H54 (cell line): ENCODE data around the gene GRIK5.

Source experiments
- DNase-seq: peaks from one replicate; pipeline ENCODE4 v3.0.0; 2011; ENCODE audit warnings: low spot score, mixed read lengths; ENCODE audit not compliant: insufficient read length
- FAIRE-seq: peaks from 3 replicates; lab custom pipeline; 2011; peaks lifted over from hg19 to GRCh38; lab: Jason Lieb, UNC
- POLR2A ChIP-seq: IDR thresholded peaks from 2 replicates; pipeline ENCODE4 v1.6.1; 2011; ENCODE audit warnings: low read depth, mild to moderate bottlenecking, low read length

The GRIK5 gene, protein sequence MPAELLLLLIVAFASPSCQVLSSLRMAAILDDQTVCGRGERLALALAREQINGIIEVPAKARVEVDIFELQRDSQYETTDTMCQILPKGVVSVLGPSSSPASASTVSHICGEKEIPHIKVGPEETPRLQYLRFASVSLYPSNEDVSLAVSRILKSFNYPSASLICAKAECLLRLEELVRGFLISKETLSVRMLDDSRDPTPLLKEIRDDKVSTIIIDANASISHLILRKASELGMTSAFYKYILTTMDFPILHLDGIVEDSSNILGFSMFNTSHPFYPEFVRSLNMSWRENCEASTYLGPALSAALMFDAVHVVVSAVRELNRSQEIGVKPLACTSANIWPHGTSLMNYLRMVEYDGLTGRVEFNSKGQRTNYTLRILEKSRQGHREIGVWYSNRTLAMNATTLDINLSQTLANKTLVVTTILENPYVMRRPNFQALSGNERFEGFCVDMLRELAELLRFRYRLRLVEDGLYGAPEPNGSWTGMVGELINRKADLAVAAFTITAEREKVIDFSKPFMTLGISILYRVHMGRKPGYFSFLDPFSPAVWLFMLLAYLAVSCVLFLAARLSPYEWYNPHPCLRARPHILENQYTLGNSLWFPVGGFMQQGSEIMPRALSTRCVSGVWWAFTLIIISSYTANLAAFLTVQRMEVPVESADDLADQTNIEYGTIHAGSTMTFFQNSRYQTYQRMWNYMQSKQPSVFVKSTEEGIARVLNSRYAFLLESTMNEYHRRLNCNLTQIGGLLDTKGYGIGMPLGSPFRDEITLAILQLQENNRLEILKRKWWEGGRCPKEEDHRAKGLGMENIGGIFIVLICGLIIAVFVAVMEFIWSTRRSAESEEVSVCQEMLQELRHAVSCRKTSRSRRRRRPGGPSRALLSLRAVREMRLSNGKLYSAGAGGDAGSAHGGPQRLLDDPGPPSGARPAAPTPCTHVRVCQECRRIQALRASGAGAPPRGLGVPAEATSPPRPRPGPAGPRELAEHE

DNA sequence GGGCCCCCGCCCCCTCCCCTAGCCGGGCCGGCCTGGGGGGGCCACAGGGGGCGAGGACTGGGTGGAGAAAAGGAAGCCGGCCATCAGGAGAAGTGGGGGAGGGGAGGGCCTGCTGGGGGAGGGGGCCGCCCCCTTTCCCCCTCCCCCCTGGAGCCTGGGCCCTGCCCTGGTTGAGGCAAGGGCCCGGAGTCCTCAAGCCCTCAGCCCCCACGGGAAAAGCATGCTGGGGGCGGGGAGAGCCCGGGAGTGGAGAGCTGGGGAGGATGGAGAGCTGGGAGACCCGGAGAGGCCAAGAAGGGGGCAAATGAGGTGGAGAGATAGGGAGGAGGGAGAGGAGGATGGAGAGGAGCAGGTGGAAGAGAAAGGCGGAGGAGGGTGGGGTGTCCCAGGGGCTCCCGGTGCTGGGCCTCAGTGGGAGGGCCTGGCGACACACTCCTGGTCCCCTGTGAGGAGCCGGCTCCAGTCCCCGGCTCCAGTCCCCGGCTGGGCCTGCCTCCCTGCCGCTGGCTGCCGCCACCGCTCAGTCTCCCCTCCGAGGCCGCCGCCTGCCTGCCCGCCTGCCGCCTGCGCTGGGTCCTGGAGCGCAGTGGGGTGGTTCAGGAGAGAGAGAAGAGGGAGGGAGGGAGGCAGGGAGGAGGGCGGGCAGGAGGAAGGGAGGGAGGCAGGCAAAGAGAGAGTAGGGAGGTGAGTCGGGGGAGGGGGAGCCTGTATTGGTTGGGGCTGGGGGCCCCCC, at the start of gene GRIK5:
Gene GRIK5 (minus strand): TSS at position 588 of the 733 bp plus-strand sequence. CDS start 4,436 bp downstream, outside the sequence.
- no peak for FAIRE-seq
- TF ChIP-seq POLR2A, result no peak

DNA sequence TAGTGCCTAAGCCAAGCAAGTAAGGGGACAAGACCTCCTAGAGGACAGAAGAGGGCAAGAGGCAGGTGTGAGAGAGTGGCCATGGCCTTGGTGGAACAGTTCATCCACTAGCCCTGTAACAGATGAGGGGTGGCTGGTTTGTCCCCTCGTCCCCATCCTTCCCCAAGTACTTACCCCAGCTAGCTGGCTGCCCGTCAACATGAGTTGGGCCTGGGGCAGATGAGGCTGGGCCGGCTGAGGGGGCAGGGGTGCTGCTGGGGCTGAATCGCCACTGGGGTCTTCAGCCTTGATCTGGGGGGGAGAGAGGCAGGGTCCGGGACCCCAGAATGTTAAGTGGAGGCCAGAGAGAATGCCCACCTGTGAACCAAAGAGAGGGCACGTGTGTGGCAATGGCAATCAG, 47.1 kb upstream of the GRIK5 start:
- FAIRE-seq (no peak), DNase-seq (no peak)
- TF ChIP-seq POLR2A, result no peak

More for the DNA sequence above, at the start of gene GRIK5:
- DNase-seq, result no peak

DNA sequence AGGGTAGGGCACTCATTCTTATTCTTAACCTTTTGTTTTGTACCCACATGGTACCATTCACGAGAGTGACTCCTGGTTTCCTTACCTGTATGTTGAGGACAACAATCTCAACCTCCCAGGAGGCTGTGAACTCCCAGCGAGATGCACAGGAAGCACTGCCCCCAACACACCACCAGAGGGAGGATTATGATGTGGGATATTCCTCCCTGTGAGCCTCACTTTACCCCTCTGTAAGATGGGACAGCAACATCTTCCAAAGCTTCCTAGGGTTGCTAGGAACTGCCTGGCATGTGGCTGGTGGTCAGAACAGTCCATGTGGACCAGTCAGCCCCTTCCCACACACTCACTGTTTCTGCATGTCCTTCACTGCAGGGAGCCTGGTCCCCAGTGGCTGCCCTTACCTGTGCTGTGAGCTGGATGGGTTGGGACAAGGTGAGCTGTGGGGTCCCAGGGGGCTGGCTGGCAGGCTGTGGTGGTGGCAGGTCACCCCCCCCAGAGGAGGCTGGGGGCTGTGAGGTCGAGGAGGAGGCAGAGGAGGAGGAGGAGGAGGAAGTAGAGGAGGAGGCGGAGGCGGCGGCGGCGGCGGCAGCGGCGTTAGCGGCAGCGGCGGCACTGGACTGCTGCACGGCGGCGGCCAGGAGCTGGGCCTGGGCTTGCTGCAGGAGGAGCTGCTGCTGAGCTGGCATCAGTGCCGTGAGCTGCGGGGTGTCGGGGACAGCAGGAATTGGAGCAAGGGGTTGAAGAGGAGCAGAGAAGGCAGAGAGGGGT, 46.5 kb upstream of the GRIK5 start:
- FAIRE-seq (no peak), DNase-seq (no peak)
- TF ChIP-seq POLR2A, result no peak

DNA sequence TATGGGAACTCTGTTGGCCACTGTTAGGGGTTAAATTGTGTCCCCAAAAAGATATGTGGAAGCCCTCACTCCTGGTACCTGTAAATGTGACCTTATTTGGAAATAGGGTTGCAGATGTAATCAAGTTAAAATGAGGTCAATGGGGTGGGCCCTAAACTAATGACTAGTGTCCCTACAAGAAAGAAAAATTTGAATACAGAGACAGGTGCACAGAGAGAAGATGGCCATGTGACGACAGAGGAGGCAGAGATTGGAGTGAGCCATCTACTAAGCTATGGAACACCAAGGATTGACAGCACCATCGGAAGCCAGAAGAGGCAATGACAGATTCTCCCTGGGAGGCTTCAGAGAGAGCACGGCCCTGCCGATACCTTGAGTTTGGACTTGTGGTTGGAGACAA, 45.7 kb upstream of the GRIK5 start:
- DNase-seq (no peak), FAIRE-seq (no peak)
- no peak for TF ChIP-seq POLR2A

DNA sequence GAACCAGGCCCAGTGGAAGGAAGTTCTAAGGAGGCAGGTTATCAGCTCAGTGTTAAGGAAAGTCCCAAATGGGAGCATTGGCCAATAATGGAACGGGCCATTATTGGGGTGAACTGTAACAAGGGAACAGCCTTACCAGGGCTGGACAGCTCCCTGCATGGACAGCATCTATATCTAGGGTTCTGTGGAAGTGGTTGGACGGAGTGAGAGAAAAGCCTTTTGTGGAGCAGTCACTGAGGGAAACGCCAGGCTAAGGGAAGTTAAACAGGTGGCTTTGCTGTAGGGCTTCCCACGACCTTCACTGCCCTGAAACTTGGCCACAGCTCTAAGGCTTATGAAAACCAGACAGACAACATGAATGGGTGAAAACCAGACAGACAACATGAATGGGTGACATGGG, 45.2 kb upstream of the GRIK5 start:
- no peak for TF ChIP-seq POLR2A
- FAIRE-seq (no peak), DNase-seq (no peak)

DNA sequence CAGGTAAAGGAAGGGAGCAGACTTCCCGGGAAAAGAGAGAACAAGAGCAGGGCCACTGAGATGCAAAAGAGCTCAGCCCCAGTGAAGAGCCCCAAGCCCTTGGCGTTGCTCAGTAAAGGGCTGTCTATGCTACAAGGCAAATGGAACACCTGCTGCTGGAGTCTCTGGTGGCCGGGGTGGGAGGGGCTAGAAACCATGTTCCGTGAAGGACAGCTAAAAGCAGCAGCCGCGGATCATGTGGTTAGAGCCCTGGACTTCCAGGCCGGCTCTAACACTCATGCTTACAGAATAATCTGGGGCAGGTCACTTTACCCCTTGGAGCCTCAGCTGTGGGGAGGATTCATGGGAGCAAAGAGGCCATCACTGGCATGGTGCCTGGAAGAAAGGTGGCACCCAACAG, 44.4 kb upstream of the GRIK5 start:
- no peak for FAIRE-seq
- TF ChIP-seq POLR2A, result no peak
- DNase-seq, result no peak

DNA sequence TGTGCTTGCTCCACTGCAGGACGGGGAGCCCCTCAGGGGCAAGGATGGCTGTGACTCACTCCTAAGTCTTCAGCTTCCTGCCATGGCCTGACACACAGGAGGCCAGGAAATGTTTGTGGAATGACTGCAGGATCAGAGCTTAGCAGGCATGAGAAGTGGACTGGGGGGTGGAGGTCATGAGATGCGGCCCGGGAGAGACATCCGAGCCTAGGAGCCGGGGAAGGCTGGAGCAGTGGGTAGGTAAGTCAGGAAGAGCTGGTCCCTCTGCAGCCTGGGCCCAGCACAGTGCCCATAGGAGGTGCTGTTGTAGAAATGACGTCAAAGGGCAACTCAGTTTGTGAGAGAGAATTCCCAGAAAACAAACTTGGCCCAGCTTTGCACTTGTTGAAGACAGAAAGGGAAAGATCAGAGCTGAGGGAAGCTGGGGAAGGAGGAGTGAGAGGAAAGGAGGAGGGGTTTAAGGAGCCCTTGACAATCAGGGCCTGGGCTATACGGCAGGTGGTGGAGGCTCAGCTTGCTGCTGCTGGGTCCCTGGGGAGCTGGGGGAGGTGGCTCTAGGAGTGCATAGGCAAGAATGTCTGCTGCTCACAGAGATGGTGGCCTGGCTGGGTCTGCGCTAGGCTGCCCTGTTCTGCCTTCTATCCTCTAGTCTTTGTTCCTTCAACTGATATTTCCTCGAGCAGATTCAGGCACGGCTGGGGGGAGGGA, 43.8 kb upstream of the GRIK5 start:
- TF ChIP-seq POLR2A, result peak; percentile 15; the same call in 1 of the 2 replicates
- DNase-seq (peak; percentile 99), FAIRE-seq (peak; percentile 85)

DNA sequence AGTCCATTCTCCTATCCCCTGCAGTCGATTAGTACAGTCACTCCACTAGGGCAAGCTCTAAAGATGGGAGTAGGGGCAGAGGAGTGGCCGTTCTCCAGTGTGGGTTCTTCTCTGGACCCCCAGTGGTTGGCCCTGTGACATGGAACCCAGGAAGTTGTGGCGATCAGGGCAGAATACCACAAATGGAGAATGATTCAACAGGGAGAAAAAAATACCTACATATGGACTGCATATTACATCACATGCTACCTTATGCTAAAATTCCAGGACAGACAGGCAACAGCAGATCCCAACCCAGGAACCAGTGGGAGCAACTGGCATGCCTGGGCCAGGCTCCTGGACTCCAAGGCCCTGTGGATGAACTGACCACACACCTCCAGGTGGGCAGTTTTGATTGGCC, 41.8 kb upstream of the GRIK5 start:
- TF ChIP-seq POLR2A, result no peak
- DNase-seq, result peak; percentile 56
- no peak for FAIRE-seq

DNA sequence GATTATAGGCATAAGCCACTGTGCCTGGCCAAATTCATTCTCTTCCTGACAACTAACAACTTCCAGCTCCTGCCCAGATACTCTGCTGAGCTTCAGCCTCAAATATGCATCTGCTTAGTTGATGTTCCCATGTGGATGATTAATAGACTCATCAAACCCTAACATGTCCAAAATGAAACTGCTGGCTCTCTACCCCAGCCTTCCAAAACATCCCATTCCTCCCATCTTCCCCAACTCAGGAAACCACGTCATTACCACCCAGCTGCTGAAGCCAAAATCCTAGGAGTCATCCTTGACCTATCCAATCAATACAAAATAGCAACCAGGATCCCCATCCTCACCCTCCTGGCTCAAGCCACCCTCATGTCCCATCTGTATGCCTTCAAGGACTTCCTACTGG, 41.4 kb upstream of the GRIK5 start:
- DNase-seq (no peak), FAIRE-seq (no peak)
- TF ChIP-seq POLR2A, result no peak

DNA sequence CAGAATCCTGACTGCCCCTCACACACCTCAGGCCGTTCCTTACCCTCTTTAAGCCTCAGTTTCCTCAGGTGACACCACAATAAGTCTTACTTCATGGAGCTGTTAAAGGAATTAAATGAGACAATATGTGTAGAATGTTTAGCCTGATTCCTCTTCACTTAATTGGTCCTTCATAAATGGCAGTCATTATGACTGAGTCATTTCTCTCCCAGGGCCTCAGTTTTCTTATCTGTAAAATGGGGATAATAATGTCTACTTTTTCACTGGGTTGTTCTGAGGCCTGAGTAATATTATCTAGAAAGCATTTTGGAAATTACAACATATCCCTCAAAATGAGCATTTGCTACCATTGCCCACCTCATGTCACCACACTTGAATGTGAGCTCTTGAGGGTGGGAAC, 40.7 kb upstream of the GRIK5 start:
- no peak for TF ChIP-seq POLR2A

DNA sequence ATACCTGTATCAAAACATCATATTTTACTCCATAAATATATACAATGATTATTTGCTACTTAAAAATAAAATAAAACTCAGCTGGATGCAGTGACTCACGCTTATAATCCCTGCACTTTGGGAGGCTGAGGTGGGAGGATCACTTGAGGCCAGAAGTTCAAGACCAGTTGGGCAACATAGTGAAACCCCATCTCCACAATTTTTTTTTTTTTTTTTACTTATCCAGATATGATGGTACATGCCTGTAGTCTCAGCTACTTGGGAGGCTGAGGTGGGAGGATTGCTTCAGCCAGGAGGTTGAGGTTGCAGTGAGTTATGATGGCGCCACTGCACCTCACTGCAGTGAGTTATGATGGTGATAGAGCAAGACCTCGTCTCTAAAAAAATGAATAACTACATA, 39.9 kb upstream of the GRIK5 start:
- TF ChIP-seq POLR2A, result no peak
- FAIRE-seq, result no peak
- no peak for DNase-seq

More for the DNA sequence above, 40.7 kb upstream of the GRIK5 start:
- no peak for FAIRE-seq
- no peak for DNase-seq
